GM18868 (cell line): Measurements from ENCODE around the gene ATP1A3.

ENCODE experiments used
- ATAC-seq: cut with Tn5 transposase; IDR thresholded peaks from one replicate; pipeline ENCODE4 v1.9.1; 2021; ENCODE audit warnings: mild to moderate bottlenecking, moderate library complexity; ENCODE audit not compliant: unreplicated experiment

ATP1A3 gene

DNA sequence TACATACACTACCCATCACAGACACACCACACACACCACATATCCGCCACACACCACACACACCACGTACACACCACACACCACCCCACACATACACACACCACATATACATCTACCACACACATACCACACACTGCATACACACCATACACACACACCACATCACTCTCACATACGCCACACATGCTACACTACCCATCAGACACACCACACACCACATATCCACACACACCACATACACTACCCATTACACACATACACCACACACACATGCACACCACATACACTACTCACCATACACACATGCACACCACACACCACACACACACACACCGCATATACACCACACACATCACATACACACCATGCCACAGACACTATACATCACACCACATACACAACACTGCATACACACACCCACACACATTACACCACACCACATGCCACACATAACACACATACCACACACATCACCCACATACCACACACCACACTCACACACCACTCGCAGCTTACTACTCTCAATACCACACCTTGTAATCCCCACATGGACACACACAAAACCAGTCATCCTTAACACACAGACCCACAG, 75.3 kb downstream of the ATP1A3 start:
- ATAC-seq: no peak

DNA sequence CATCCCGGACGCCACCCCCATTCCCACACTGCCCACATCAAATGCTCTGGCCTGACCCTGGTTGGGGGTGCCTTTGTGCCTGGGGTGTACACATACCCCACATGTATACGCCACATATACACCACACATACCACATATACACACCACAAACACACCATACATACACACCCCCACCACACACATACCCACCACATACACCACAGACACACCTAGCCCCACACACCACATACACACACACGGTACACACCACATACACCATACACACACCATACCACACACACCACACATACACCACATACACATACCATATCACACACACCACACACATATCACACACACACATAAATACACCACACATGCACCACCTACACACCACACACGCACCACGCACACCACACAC, 75.9 kb downstream of the ATP1A3 start:
- no peak for ATAC-seq

DNA sequence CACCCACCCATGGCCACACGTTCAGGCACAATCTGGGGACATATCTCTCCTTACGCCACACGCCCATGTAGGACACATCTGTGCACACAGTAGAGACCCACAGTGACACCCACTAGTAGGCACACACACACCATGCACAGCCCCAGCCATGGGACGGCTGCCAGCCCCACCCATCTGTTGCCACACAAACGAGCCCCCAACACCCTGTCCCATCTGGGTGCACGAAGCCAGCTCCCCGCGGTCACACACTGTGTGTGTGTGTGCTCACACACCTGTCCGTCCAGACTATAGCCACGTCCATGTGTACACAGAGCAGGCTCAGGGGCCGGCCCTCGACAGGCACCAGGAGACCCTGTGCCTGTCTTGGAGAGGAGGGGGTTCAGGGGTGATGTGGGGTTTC, 76.4 kb downstream of the ATP1A3 start:
- no peak for ATAC-seq
